SJCRH30 (cell line): ENCODE data around the gene SPATA6L. TPM values are rescaled to one million over a fixed set of nuclear protein-coding genes. Genes with fewer than 3 reads are reported as not detected.
A peak's percentile ranks its signal among the peaks of the same experiment; 100 is the strongest.

Experiments used
- DNase-seq, 2 experiments: peaks; one replicate each; pipeline ENCODE4 v3.0.0-alpha.2; 2015 to 2020
- H3K27ac ChIP-seq: fragments of 250-450 bp; sonication (Bioruptor Pico); 2 replicates; pipeline ENCODE4 v1.5.1; 2020; ENCODE audit warnings: mild to moderate bottlenecking, moderate library complexity
- H3K27me3 ChIP-seq: fragments of 250-450 bp; sonication (Bioruptor Pico); 2 replicates; pipeline ENCODE4 v1.5.1; 2020; ENCODE audit warnings: mild to moderate bottlenecking, moderate library complexity
- H3K36me3 ChIP-seq: fragments of 250-450 bp; sonication (Bioruptor Pico); 2 replicates; pipeline ENCODE4 v1.5.1; 2020; ENCODE audit warnings: mild to moderate bottlenecking, moderate library complexity
- H3K4me1 ChIP-seq: fragments of 250-450 bp; sonication (Bioruptor Pico); 2 replicates; pipeline ENCODE4 v1.5.1; 2020; ENCODE audit warnings: mild to moderate bottlenecking, moderate library complexity
- H3K4me3 ChIP-seq: fragments of 250-450 bp; sonication (Bioruptor Pico); 2 replicates; pipeline ENCODE4 v1.5.1; 2020; ENCODE audit warnings: mild to moderate bottlenecking, moderate library complexity
- H3K9me3 ChIP-seq: fragments of 250-450 bp; sonication (Bioruptor Pico); replicated peaks from 2 replicates; pipeline ENCODE4 v1.5.1; 2020; ENCODE audit warnings: mild to moderate bottlenecking, moderate library complexity
- total RNA-seq: library from RNA; depleted of rRNA; stranded (reverse); fragments of >200 nt; shearing (Covaris generic); gene quantifications from 2 replicates; pipeline ENCODE4 v1.2.3, GENCODE V29; 2014

SPATA6L gene
- total RNA-seq, 1 experiment from 2014 or later: not detected

DNA sequence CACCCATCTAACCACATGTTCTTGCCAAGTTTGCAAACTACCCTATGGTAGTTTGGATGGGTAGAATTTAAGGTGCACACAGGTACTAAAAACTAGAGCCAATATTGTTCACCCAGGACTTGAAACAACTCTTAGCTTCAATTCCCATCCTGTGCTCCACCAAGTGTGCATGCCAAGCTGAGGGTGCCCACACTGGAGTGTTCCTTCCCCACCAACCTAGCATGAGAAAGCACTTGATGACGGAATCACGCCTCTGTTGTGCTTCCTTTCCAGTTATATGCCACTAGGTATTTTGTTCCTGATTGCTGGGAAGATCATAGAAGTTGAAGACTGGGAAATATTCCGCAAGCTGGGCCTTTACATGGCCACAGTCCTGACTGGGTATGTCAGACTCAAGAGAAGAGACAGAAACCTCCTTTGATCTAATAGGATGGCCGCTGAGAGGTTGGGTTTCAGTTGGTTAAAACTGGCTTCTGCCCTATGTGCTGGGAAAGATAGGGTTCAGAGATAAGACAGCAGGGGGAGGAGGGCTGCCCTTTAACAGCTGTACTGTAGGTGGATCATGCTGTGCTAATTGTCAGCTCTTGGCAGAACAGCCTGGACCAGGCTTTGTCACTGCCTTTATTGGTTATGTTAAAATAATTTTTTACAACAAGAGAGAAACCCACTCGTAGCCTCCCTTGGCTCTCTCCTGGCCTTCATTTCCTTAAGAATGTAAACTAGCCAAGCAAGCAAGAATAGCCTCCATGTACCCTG, 92.5 kb downstream of the SPATA6L start:
- DNase-seq: peak in 1 of 2 experiments; percentile 6
- H3K27me3 ChIP-seq: no peaks in the 10 kb centered on the region
- H3K27ac ChIP-seq: no peak overlapping the region
- H3K36me3 ChIP-seq: no peaks in the 10 kb centered on the region
- H3K4me3 ChIP-seq: no peak overlapping the region
- H3K4me1 ChIP-seq: no peaks in the 10 kb centered on the region
- H3K9me3 ChIP-seq: no peaks in the 10 kb centered on the region

- H3K27me3 ChIP-seq: no peaks in the 10 kb centered on the region
- no peak overlapping the region for H3K27ac ChIP-seq
- no peak for DNase-seq
- no peaks in the 10 kb centered on the region for H3K9me3 ChIP-seq
- H3K36me3 ChIP-seq: no peaks in the 10 kb centered on the region
- no peaks in the 10 kb centered on the region for H3K4me1 ChIP-seq
- H3K4me3 ChIP-seq: no peak overlapping the region
Measured at GRCh38 chr9:4573176-4573575, 93.1 kb downstream of the SPATA6L start.

GRCh38 chr9:4572184-4572826, 94.0 kb downstream of the SPATA6L start:
- DNase-seq: no peak
- H3K36me3 ChIP-seq: no peaks in the 10 kb centered on the region
- no peaks in the 10 kb centered on the region for H3K4me1 ChIP-seq
- no peaks in the 10 kb centered on the region for H3K9me3 ChIP-seq
- no peaks in the 10 kb centered on the region for H3K27me3 ChIP-seq
- H3K4me3 ChIP-seq: no peak overlapping the region
- H3K27ac ChIP-seq: no peak overlapping the region

- Histone ChIP-seq H3K9me3 (no peaks in the 10 kb centered on the region), H3K27me3 (no peaks in the 10 kb centered on the region), H3K4me1 (no peaks in the 10 kb centered on the region), H3K27ac (no peak overlapping the region), H3K36me3 (no peaks in the 10 kb centered on the region), H3K4me3 (no peak overlapping the region)
- DNase-seq: no peak
Measured at GRCh38 chr9:4569101-4569500, 97.2 kb downstream of the SPATA6L start.

DNA sequence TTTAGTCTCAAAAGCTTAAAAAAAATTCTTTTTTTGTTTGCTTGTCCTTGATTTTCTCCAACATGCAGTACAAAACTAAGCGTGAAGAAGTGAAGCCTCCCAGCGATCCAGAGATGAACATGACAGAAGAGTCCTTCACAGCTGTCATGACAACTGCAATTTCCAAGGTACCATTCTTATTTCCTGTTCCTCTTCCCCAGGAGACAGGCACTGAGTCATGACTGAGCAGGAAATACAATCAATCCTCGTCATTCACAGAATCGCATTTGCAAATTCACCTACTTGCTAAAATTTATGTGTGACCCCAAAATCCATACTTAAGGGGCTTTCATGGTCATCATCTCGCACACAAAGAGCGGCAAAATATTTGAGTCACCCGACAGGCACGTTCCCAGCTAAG, 98.7 kb downstream of the SPATA6L start:
- Histone ChIP-seq H3K4me3 (no peak overlapping the region), H3K36me3 (no peaks in the 10 kb centered on the region), H3K4me1 (no peaks in the 10 kb centered on the region), H3K9me3 (no peaks in the 10 kb centered on the region), H3K27ac (no peak overlapping the region), H3K27me3 (no peaks in the 10 kb centered on the region)
- no peak for DNase-seq

DNA sequence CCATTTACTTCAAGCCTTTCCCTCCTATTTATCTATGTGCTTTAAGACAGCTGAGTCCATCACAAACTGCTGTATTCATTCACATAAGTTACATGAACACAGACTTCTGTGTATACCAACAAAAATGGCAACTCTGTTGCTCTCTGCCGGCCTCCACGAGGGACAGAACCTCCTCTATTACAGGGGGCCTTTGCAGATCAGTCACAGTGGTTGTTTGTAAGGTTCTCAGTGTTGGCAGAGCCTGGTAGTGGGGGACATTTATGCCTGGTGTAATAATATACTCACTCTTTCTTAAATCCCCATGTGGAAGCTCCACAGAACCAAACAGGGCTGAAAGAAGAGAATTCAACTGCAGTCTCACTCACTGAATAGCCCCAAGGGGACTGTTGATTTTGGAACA, 99.5 kb downstream of the SPATA6L start:
- Histone ChIP-seq H3K9me3 (no peaks in the 10 kb centered on the region), H3K27ac (no peak overlapping the region), H3K4me1 (no peaks in the 10 kb centered on the region), H3K27me3 (no peaks in the 10 kb centered on the region), H3K4me3 (no peak overlapping the region), H3K36me3 (no peaks in the 10 kb centered on the region)
- no peak for DNase-seq

- H3K9me3 ChIP-seq: no peaks in the 10 kb centered on the region
Measured at GRCh38 chr9:4563105-4563504, 103.2 kb downstream of the SPATA6L start.

GRCh38 chr9:4559261-4560182, 106.8 kb downstream of the SPATA6L start:
- Histone ChIP-seq H3K36me3 (no peaks in the 10 kb centered on the region), H3K27ac (no peak overlapping the region), H3K4me3 (no peak overlapping the region), H3K4me1 (no peaks in the 10 kb centered on the region), H3K9me3 (no peaks in the 10 kb centered on the region), H3K27me3 (no peaks in the 10 kb centered on the region)
- no peak for DNase-seq

More at GRCh38 chr9:4563105-4563504, 103.2 kb downstream of the SPATA6L start:
- H3K27ac ChIP-seq: no peak overlapping the region
- H3K36me3 ChIP-seq: no peaks in the 10 kb centered on the region
- H3K4me3 ChIP-seq: no peak overlapping the region
- no peaks in the 10 kb centered on the region for H3K4me1 ChIP-seq
- H3K27me3 ChIP-seq: no peaks in the 10 kb centered on the region
- no peak for DNase-seq

GRCh38 chr9:4558371-4558998, 107.8 kb downstream of the SPATA6L start:
- no peaks in the 10 kb centered on the region for H3K4me1 ChIP-seq
- H3K27me3 ChIP-seq: no peaks in the 10 kb centered on the region
- no peak for DNase-seq
- no peak overlapping the region for H3K27ac ChIP-seq
- no peaks in the 10 kb centered on the region for H3K9me3 ChIP-seq
- no peaks in the 10 kb centered on the region for H3K36me3 ChIP-seq
- no peak overlapping the region for H3K4me3 ChIP-seq

DNA sequence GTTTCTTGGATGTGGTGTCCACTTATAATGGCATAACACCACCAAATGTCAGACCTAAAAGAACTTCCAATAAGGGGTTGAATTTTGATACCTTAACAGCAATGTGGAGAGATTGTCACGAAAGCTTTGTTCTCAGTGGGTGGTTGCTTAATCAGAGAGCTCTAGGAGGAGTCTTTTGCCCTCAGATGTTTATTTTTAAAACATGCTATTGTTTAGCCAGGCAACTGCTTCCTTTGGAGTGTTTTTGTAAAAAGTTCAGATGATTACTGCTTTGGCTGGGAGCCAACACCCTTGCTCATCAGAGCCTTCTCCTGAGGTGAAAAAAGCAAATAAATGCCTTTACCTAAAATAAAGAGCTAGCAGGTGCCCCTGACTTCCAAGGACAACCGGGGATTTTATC, 111.0 kb downstream of the SPATA6L start:
- Histone ChIP-seq H3K9me3 (no peaks in the 10 kb centered on the region), H3K4me1 (no peaks in the 10 kb centered on the region), H3K27ac (no peak overlapping the region), H3K4me3 (no peak overlapping the region), H3K27me3 (no peaks in the 10 kb centered on the region), H3K36me3 (no peaks in the 10 kb centered on the region)
- peak in 1 of 2 experiments; percentile 11 for DNase-seq

- Histone ChIP-seq H3K4me1 (no peaks in the 10 kb centered on the region), H3K27ac (no peak overlapping the region), H3K36me3 (no peaks in the 10 kb centered on the region), H3K27me3 (no peaks in the 10 kb centered on the region), H3K4me3 (no peak overlapping the region), H3K9me3 (no peaks in the 10 kb centered on the region)
- DNase-seq: no peak
Measured at GRCh38 chr9:4553951-4554381, 112.3 kb downstream of the SPATA6L start.

DNA sequence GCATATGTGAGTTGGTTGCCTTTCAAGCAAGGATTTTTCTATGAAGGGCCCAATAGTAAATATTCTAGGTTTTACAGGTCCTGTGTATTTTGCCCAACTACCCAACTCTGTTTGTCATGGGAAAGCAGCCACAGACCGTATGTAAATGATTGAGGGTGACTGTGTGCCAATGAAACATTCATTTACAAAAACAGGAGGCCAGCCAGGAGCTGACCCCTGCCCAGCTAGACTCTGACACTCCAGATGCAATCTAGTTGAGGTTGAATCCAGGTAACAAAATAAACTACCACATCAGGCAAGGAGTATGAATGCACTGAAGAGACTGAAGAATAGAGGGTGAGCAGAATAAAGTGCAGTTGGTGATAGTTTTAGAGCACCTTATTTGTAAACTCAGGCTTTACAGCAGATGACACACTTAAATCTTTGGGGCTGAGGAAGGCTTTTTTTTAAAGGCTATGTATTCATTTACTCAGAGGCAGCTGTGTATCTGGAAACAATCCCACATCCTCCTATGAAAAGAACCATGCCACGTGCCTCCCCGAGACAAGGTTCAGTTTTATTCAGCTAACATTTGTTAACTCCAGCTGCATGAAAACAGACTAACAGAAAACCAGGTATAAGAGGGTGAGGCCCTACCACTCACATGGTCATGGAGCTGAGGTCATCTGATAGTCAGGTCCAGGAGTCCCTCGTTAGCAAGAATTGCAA, 115.3 kb downstream of the SPATA6L start:
- Histone ChIP-seq H3K4me3 (no peak overlapping the region), H3K27me3 (no peaks in the 10 kb centered on the region), H3K36me3 (no peaks in the 10 kb centered on the region), H3K27ac (no peak overlapping the region), H3K4me1 (no peaks in the 10 kb centered on the region), H3K9me3 (no peaks in the 10 kb centered on the region)
- no peak for DNase-seq

GRCh38 chr9:4549751-4550295, 116.5 kb downstream of the SPATA6L start:
- H3K4me3 ChIP-seq: no peak overlapping the region
- no peak for DNase-seq
- no peaks in the 10 kb centered on the region for H3K27me3 ChIP-seq
- H3K4me1 ChIP-seq: no peaks in the 10 kb centered on the region
- H3K27ac ChIP-seq: no peak overlapping the region
- no peaks in the 10 kb centered on the region for H3K36me3 ChIP-seq
- H3K9me3 ChIP-seq: no peaks in the 10 kb centered on the region
